Type B pancreatic cell (in vitro differentiated cells): ENCODE results near the gene TBC1D22A. TPM values are rescaled to one million over a fixed set of nuclear protein-coding genes. Genes with fewer than 3 reads are reported as not detected.

Experiments
- DNase-seq: peaks from one replicate; pipeline ENCODE4 v3.0.0; 2021; ENCODE audit warnings: mixed read lengths; ENCODE audit not compliant: unreplicated experiment; ENCODE audit errors: extremely low spot score
- H3K27ac Mint-ChIP-seq: 2 replicates; pipeline ENCODE4 v1.8.0; 2021; ENCODE audit warnings: mild to moderate bottlenecking, mixed read lengths
- H3K27me3 Mint-ChIP-seq: 2 replicates; pipeline ENCODE4 v1.8.0; 2021; ENCODE audit warnings: mixed read lengths
- H3K36me3 Mint-ChIP-seq: 2 replicates; pipeline ENCODE4 v1.8.0; 2021; ENCODE audit warnings: mixed read lengths
- H3K4me1 Mint-ChIP-seq: one replicate; pipeline ENCODE4 v1.8.0; 2021; ENCODE audit warnings: mixed read lengths; ENCODE audit not compliant: unreplicated experiment
- H3K4me3 Mint-ChIP-seq: 2 replicates; pipeline ENCODE4 v1.8.0; 2021; ENCODE audit warnings: mild to moderate bottlenecking, mixed read lengths
- H3K9me3 Mint-ChIP-seq: 2 replicates; pipeline ENCODE4 v1.8.0; 2021; ENCODE audit warnings: mixed read lengths
- CTCF ChIP-seq: fragments of 200-600 bp; sonication (generic); conservative IDR thresholded peaks from 2 replicates; pipeline ENCODE4 v1.5.0; 2021; ENCODE audit warnings: antibody characterized with exemption, mild to moderate bottlenecking
- total RNA-seq: library from RNA; stranded (reverse); gene quantifications from 2 replicates; pipeline ENCODE4 v1.2.1, GENCODE V29; 2021; ENCODE audit warnings: low replicate concordance

Gene TBC1D22A
- total RNA-seq, 1 donor from 2014 or later, result 16.2 TPM

DNA sequence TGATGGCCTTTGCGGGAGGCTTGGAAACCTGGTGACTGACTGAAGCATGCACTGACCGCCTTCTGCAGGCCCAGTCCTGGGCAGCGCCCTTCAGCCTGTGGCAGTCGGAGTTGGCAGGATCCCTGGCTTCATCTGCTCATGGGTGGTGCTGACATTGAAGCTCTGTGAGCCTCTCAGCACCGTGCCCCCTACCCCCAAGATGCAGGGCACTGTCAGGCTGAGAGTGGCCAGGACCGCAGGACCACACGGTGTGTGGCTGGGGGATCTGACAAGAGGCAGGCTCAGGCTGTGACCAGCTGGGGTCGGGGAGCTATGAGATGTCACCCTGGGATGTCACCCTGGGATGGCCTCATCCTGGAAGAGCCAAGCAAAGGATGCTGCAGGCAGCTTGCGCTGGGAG, 32.7 kb downstream of the TBC1D22A start:
- Mint-ChIP-seq H3K4me3 (no peak overlapping the region), H3K9me3 (no peaks in the 10 kb centered on the region), H3K36me3 (peaks cover 4% of the 10 kb centered on the region), H3K27me3 (no peaks in the 10 kb centered on the region), H3K27ac (no peak overlapping the region), H3K4me1 (peaks cover 5% of the 10 kb centered on the region)
- TF ChIP-seq CTCF, result no peak
- peak; percentile 52 for DNase-seq

DNA sequence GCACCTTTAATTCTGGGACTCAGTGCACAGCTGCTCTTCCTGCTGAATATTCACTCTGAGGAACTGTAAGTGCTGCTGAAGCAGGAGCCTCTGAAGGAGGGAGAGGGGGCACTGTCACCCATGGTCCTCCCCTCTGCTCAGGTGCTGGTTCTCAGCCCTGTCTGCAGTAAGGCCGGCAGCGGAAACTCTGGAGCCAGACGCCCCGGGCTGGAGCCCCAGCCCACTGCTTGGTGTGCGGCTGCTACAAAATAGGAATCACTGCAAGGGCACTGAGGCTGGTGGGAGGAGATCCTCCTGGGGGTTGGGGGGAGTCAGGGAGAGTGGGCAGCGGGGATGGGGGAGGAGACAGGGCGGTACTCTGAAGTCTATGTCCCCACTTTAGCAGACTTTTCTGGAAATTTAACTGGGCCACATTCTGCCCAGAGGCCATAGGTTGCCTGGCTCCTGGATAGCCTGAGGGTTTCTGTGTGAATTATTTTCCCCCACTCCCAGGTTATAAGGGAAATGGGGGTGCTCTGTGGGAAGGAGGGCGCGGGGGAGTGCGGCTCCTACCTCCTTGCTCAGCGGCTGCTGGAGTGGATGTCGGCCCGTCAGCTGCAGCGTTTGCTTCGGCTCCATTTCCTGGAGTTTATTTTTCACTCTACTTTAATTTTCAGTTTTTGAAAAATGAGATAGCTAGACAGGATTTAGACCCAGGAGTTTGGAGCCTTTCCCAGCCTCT, 33.6 kb downstream of the TBC1D22A start:
- Mint-ChIP-seq H3K27ac (no peak overlapping the region), H3K27me3 (no peaks in the 10 kb centered on the region)
- no peak for TF ChIP-seq CTCF

DNA sequence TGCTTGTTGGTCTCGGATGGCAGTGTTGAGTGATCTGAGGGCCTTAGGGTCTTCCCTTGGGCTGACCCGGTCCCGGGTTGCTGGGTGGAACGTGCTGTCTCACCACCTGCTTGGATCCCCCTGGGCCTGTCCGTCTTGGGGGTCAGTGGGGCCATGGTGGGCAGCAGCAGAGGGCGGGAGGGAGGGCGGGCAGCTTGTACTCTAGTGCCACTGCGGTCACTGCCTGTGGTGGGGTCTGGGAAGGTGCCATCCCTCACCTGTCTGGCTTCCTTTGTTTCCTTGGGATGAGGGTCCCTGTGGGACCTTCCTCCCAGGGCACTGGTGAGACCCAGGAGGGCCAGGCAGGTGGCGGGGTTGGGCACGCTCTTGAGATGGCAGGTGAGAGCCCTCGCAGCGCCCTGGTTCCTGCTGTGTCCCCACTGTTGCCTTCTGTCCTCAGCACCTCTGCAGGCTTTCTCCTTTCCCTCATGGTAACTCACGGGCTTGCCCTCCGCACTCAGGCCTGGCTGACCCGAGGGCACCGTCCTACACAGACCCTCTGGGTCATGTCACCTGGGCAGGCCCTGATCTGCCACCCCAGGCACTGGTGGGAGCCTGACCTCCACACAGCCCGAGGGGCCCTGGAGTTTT, 34.2 kb downstream of the TBC1D22A start:
- TF ChIP-seq CTCF, result no peak
- H3K27ac Mint-ChIP-seq, result no peak overlapping the region
- H3K36me3 Mint-ChIP-seq, result peaks cover 4% of the 10 kb centered on the region
- no peak overlapping the region for H3K4me3 Mint-ChIP-seq
- peak; percentile 67 for DNase-seq
- peaks cover 11% of the 10 kb centered on the region for H3K4me1 Mint-ChIP-seq
- H3K9me3 Mint-ChIP-seq, result no peaks in the 10 kb centered on the region
- no peaks in the 10 kb centered on the region for H3K27me3 Mint-ChIP-seq

More for the DNA sequence above, 33.6 kb downstream of the TBC1D22A start:
- no peak overlapping the region for H3K4me3 Mint-ChIP-seq
- H3K36me3 Mint-ChIP-seq, result peaks cover 4% of the 10 kb centered on the region
- peaks cover 5% of the 10 kb centered on the region for H3K4me1 Mint-ChIP-seq
- no peaks in the 10 kb centered on the region for H3K9me3 Mint-ChIP-seq
- peak; percentile 42 for DNase-seq

- Mint-ChIP-seq H3K4me3 (no peak overlapping the region), H3K9me3 (no peaks in the 10 kb centered on the region), H3K4me1 (peaks cover 18% of the 10 kb centered on the region), H3K27ac (no peak overlapping the region), H3K27me3 (no peaks in the 10 kb centered on the region), H3K36me3 (peaks cover 8% of the 10 kb centered on the region)
- no peak for DNase-seq
- peak; percentile 47 for TF ChIP-seq CTCF
Measured at GRCh38 chr22:46797355-46797754, 34.9 kb downstream of the TBC1D22A start.

- Mint-ChIP-seq H3K36me3 (peaks cover 8% of the 10 kb centered on the region), H3K27ac (no peak overlapping the region), H3K4me3 (no peak overlapping the region), H3K4me1 (peaks cover 19% of the 10 kb centered on the region), H3K27me3 (no peaks in the 10 kb centered on the region), H3K9me3 (no peaks in the 10 kb centered on the region)
- no peak for TF ChIP-seq CTCF
- DNase-seq, result no peak
Measured at GRCh38 chr22:46798041-46798365, 35.6 kb downstream of the TBC1D22A start.
